HFFc6 (cell line): ENCODE data around the gene NPVF. TPM values are rescaled to one million over a fixed set of nuclear protein-coding genes. Genes with fewer than 3 reads are reported as not detected.

Source experiments
- DNase-seq: peaks from one replicate; pipeline ENCODE4 v3.0.0-alpha.2; 2018
- H3K27ac Mint-ChIP-seq: 2 replicates; pipeline ENCODE4 v1.8.0; 2020; ENCODE audit warnings: mild to moderate bottlenecking, mixed read lengths
- H3K27me3 Mint-ChIP-seq: 2 replicates; pipeline ENCODE4 v1.8.0; 2021; ENCODE audit warnings: mild to moderate bottlenecking, moderate library complexity, mixed read lengths; ENCODE audit not compliant: insufficient read depth
- H3K36me3 Mint-ChIP-seq: 2 replicates; pipeline ENCODE4 v1.8.0; 2021; ENCODE audit warnings: low read depth, mixed read lengths
- H3K4me1 Mint-ChIP-seq: 2 replicates; pipeline ENCODE4 v1.8.0; 2020; ENCODE audit warnings: low read depth, mixed read lengths
- H3K4me3 Mint-ChIP-seq: 2 replicates; pipeline ENCODE4 v1.8.0; 2020; ENCODE audit warnings: mild to moderate bottlenecking, moderate library complexity, mixed read lengths
- H3K9me3 Mint-ChIP-seq: 2 replicates; pipeline ENCODE4 v1.8.0; 2020; ENCODE audit warnings: mild to moderate bottlenecking, mixed read lengths
- CTCF ChIP-seq: fragments of 200-600 bp; sonication (generic); IDR thresholded peaks from 2 replicates; pipeline ENCODE4 v1.5.0; 2021; ENCODE audit warnings: antibody characterized with exemption, mild to moderate bottlenecking
- total RNA-seq, 6 experiments: library from RNA; stranded (reverse); fragmentation: NEBNext Ultra II Directional; extraction: Animal tissue kit (Norgen Biotek cat#: 25700); gene quantifications; 2 replicates in 1 of 6; 3 replicates in 5 of 6; pipeline ENCODE4 v1.2.3, GENCODE V29; 2021

The NPVF gene
- total RNA-seq, 6 experiments from 2014 or later: not detected

- Mint-ChIP-seq H3K4me3 (no peak overlapping the region), H3K27ac (no peak overlapping the region), H3K9me3 (no peaks in the 10 kb centered on the region), H3K4me1 (no peaks in the 10 kb centered on the region), H3K27me3 (peaks cover 10% of the 10 kb centered on the region), H3K36me3 (no peaks in the 10 kb centered on the region)
- no peak for TF ChIP-seq CTCF
- no peak for DNase-seq
Measured at GRCh38 chr7:25253714-25254113, 25.4 kb upstream of the NPVF start.

GRCh38 chr7:25250386-25250785 lies 22.1 kb upstream of the NPVF start:
- Mint-ChIP-seq H3K4me1 (no peaks in the 10 kb centered on the region), H3K36me3 (no peaks in the 10 kb centered on the region), H3K27ac (no peak overlapping the region), H3K27me3 (peaks cover 10% of the 10 kb centered on the region), H3K4me3 (no peak overlapping the region), H3K9me3 (no peaks in the 10 kb centered on the region)
- no peak for DNase-seq
- TF ChIP-seq CTCF: no peak

- DNase-seq: no peak
- Mint-ChIP-seq H3K4me1 (no peaks in the 10 kb centered on the region), H3K9me3 (no peaks in the 10 kb centered on the region), H3K27me3 (peaks cover 7% of the 10 kb centered on the region; the same call in 1 of the 2 replicates), H3K36me3 (no peaks in the 10 kb centered on the region), H3K4me3 (no peak overlapping the region), H3K27ac (no peak overlapping the region)
- no peak for TF ChIP-seq CTCF
Measured at GRCh38 chr7:25249772-25250171, 21.5 kb upstream of the NPVF start.

- no peak for TF ChIP-seq CTCF
- peaks cover 4% of the 10 kb centered on the region; the same call in 1 of the 2 replicates for H3K27me3 Mint-ChIP-seq
- H3K27ac Mint-ChIP-seq: no peak overlapping the region
- DNase-seq: no peak
- no peaks in the 10 kb centered on the region for H3K36me3 Mint-ChIP-seq
- no peaks in the 10 kb centered on the region for H3K4me1 Mint-ChIP-seq
- H3K4me3 Mint-ChIP-seq: no peak overlapping the region
- no peaks in the 10 kb centered on the region for H3K9me3 Mint-ChIP-seq
Measured at GRCh38 chr7:25246306-25246705, 18.0 kb upstream of the NPVF start.

- no peaks in the 10 kb centered on the region for H3K9me3 Mint-ChIP-seq
- no peak overlapping the region for H3K4me3 Mint-ChIP-seq
- H3K36me3 Mint-ChIP-seq: no peaks in the 10 kb centered on the region
- TF ChIP-seq CTCF: no peak
- H3K4me1 Mint-ChIP-seq: no peaks in the 10 kb centered on the region
- no peak overlapping the region for H3K27ac Mint-ChIP-seq
- H3K27me3 Mint-ChIP-seq: no peaks in the 10 kb centered on the region; the same call in 1 of the 2 replicates
- no peak for DNase-seq
Measured at GRCh38 chr7:25244254-25245033, 16.2 kb upstream of the NPVF start.
